Mesendoderm (in vitro differentiated cells): ENCODE results near the gene BRPF1.

ENCODE experiments used
- DNase-seq: peaks from one replicate; pipeline ENCODE4 v3.0.0; 2013
- H2AK5ac ChIP-seq: 2 replicates; pipeline ENCODE4 v1.6.1; 2013; ENCODE audit warnings: low read length, inconsistent platforms
- H2BK120ac ChIP-seq: 2 replicates; pipeline ENCODE4 v1.6.1; 2013; ENCODE audit warnings: low read depth, mild to moderate bottlenecking, low read length, moderate library complexity, mixed read lengths
- H2BK15ac ChIP-seq: replicated peaks from 2 replicates; pipeline ENCODE4 v1.6.1; 2013; ENCODE audit warnings: low read depth, mild to moderate bottlenecking, moderate library complexity
- H2BK5ac ChIP-seq: 2 replicates; pipeline ENCODE4 v1.6.1; 2013; ENCODE audit warnings: low read length, inconsistent platforms
- H3K18ac ChIP-seq: 2 replicates; pipeline ENCODE4 v1.6.1; 2013; ENCODE audit warnings: mild to moderate bottlenecking, low read length, mixed read lengths
- H3K23ac ChIP-seq: one replicate; pipeline ENCODE4 v1.6.1; 2013; ENCODE audit warnings: low read length
- H3K27ac ChIP-seq: 2 replicates; pipeline ENCODE4 v1.5.1; 2013; ENCODE audit warnings: low read depth, mild to moderate bottlenecking, inconsistent platforms, low read length, moderate library complexity
- H3K27me3 ChIP-seq: 2 replicates; pipeline ENCODE4 v1.6.1; 2013; ENCODE audit warnings: low read length, control low read depth, mild to moderate bottlenecking, inconsistent platforms; ENCODE audit not compliant: insufficient read depth, poor library complexity
- H3K36me3 ChIP-seq: 2 replicates; pipeline ENCODE4 v1.6.1; 2013; ENCODE audit warnings: low read length, inconsistent platforms; ENCODE audit not compliant: control insufficient read depth, insufficient read depth
- H3K4ac ChIP-seq: one replicate; pipeline ENCODE4 v1.6.1; 2013; ENCODE audit warnings: low read depth, mild to moderate bottlenecking, low read length, moderate library complexity
- H3K4me1 ChIP-seq: 2 replicates; pipeline ENCODE4 v1.6.1; 2013; ENCODE audit warnings: low read depth, low read length, inconsistent platforms; ENCODE audit not compliant: control insufficient read depth
- H3K4me2 ChIP-seq: 2 replicates; pipeline ENCODE4 v1.6.1; 2013; ENCODE audit warnings: low read length
- H3K4me3 ChIP-seq: 2 replicates; pipeline ENCODE4 v1.5.1; 2013; ENCODE audit warnings: mild to moderate bottlenecking, low read length
- H3K56ac ChIP-seq: one replicate; pipeline ENCODE4 v1.6.1; 2013; ENCODE audit warnings: low read length
- H3K79me1 ChIP-seq: 2 replicates; pipeline ENCODE4 v1.6.1; 2013; ENCODE audit warnings: low read length, inconsistent platforms
- H3K79me2 ChIP-seq: 2 replicates; pipeline ENCODE4 v1.6.1; 2013; ENCODE audit warnings: mild to moderate bottlenecking, low read length; ENCODE audit not compliant: control insufficient read depth, insufficient read depth
- H3K9ac ChIP-seq: 2 replicates; pipeline ENCODE4 v1.6.1; 2013; ENCODE audit warnings: low read length, inconsistent platforms
- H4K5ac ChIP-seq: one replicate; pipeline ENCODE4 v1.6.1; 2013; ENCODE audit warnings: low read length
- H4K8ac ChIP-seq: one replicate; pipeline ENCODE4 v1.6.1; 2013; ENCODE audit warnings: low read depth, mild to moderate bottlenecking, control low read depth, low read length, moderate library complexity
- WGBS: extraction: QIAGEN DNeasy Blood & Tissue Kit; methylation state at CpG from one replicate; pipeline ENCODE4 v1.1.7; 2013; ENCODE audit warnings: low lambda C conversion rate, missing lambda C conversion rate; ENCODE audit not compliant: insufficient coverage; ENCODE audit errors: extremely low coverage; 5-methylcytosine and 5-hydroxymethylcytosine counted together

BRPF1 gene

GRCh38 chr3:9686703-9687102 lies 44.8 kb upstream of the BRPF1 start:
- H3K27ac ChIP-seq: no peak overlapping the region
- no CpG with 5 or more reads among the region's 3 CpGs for WGBS
- no peak overlapping the region for H2BK15ac ChIP-seq
- H3K27me3 ChIP-seq: no peaks in the 10 kb centered on the region
- H3K23ac ChIP-seq: no peak overlapping the region
- no peak overlapping the region for H2BK5ac ChIP-seq
- no peak overlapping the region for H2BK120ac ChIP-seq
- no peak overlapping the region for H4K8ac ChIP-seq
- no peak overlapping the region for H2AK5ac ChIP-seq
- no peak overlapping the region for H3K4ac ChIP-seq
- peaks cover 8% of the 10 kb centered on the region for H3K36me3 ChIP-seq
- H3K79me2 ChIP-seq: no peaks in the 10 kb centered on the region
- H3K18ac ChIP-seq: no peak overlapping the region
- H3K4me2 ChIP-seq: no peak overlapping the region
- no peaks in the 10 kb centered on the region for H3K4me1 ChIP-seq
- H4K5ac ChIP-seq: no peak overlapping the region
- H3K79me1 ChIP-seq: no peaks in the 10 kb centered on the region
- no peak for DNase-seq
- no peak overlapping the region for H3K56ac ChIP-seq
- H3K9ac ChIP-seq: no peak overlapping the region
- H3K4me3 ChIP-seq: no peak overlapping the region

- Histone ChIP-seq H3K56ac (no peak overlapping the region), H3K23ac (no peak overlapping the region), H3K4me3 (no peak overlapping the region), H3K4me2 (no peak overlapping the region), H3K79me1 (no peaks in the 10 kb centered on the region), H2BK5ac (no peak overlapping the region), H2BK120ac (no peak overlapping the region), H2BK15ac (no peak overlapping the region), H4K5ac (no peak overlapping the region), H4K8ac (no peak overlapping the region), H3K4me1 (no peaks in the 10 kb centered on the region), H3K36me3 (peaks cover 8% of the 10 kb centered on the region), H3K4ac (no peak overlapping the region), H2AK5ac (no peak overlapping the region), H3K79me2 (no peaks in the 10 kb centered on the region), H3K27ac (no peak overlapping the region), H3K9ac (no peak overlapping the region), H3K18ac (no peak overlapping the region), H3K27me3 (no peaks in the 10 kb centered on the region)
- WGBS: no CpG with 5 or more reads among the region's 7 CpGs
- no peak for DNase-seq
Measured at GRCh38 chr3:9687514-9687913, 44.0 kb upstream of the BRPF1 start.

- Histone ChIP-seq H2BK15ac (no peak overlapping the region), H3K56ac (no peak overlapping the region), H3K79me1 (no peaks in the 10 kb centered on the region), H2BK120ac (no peak overlapping the region), H3K4me1 (no peaks in the 10 kb centered on the region), H3K27ac (no peak overlapping the region), H3K36me3 (peaks cover 4% of the 10 kb centered on the region), H2BK5ac (no peak overlapping the region), H3K9ac (no peak overlapping the region), H3K4me3 (no peak overlapping the region), H3K23ac (no peak overlapping the region), H3K27me3 (no peaks in the 10 kb centered on the region), H2AK5ac (no peak overlapping the region), H4K5ac (no peak overlapping the region), H3K4ac (no peak overlapping the region), H3K18ac (no peak overlapping the region), H3K79me2 (no peaks in the 10 kb centered on the region), H4K8ac (no peak overlapping the region), H3K4me2 (no peak overlapping the region)
- no peak for DNase-seq
- no CpG with 5 or more reads among the region's 5 CpGs for WGBS
Measured at GRCh38 chr3:9688961-9689360, 42.6 kb upstream of the BRPF1 start.

GRCh38 chr3:9689757-9690156 lies 41.8 kb upstream of the BRPF1 start:
- no peak overlapping the region for H3K23ac ChIP-seq
- no CpG with 5 or more reads among the region's 4 CpGs for WGBS
- H3K4me3 ChIP-seq: no peak overlapping the region
- no peak overlapping the region for H3K27ac ChIP-seq
- no peaks in the 10 kb centered on the region for H3K27me3 ChIP-seq
- no peak overlapping the region for H3K56ac ChIP-seq
- peaks cover 3% of the 10 kb centered on the region for H3K36me3 ChIP-seq
- no peak for DNase-seq
- no peaks in the 10 kb centered on the region for H3K79me1 ChIP-seq
- no peak overlapping the region for H2BK15ac ChIP-seq
- no peak overlapping the region for H4K5ac ChIP-seq
- H3K4ac ChIP-seq: no peak overlapping the region
- no peak overlapping the region for H2BK120ac ChIP-seq
- H2AK5ac ChIP-seq: no peak overlapping the region
- no peak overlapping the region for H3K4me2 ChIP-seq
- H4K8ac ChIP-seq: no peak overlapping the region
- H2BK5ac ChIP-seq: no peak overlapping the region
- H3K9ac ChIP-seq: no peak overlapping the region
- H3K18ac ChIP-seq: no peak overlapping the region
- no peaks in the 10 kb centered on the region for H3K4me1 ChIP-seq
- no peaks in the 10 kb centered on the region for H3K79me2 ChIP-seq

GRCh38 chr3:9690451-9691450 lies 40.8 kb upstream of the BRPF1 start:
- no peak overlapping the region for H3K23ac ChIP-seq
- H3K9ac ChIP-seq: no peak overlapping the region
- no peak overlapping the region for H3K4ac ChIP-seq
- H2BK120ac ChIP-seq: no peak overlapping the region
- H4K5ac ChIP-seq: no peak overlapping the region
- H3K56ac ChIP-seq: no peak overlapping the region
- H3K27ac ChIP-seq: no peak overlapping the region
- H3K4me2 ChIP-seq: no peak overlapping the region
- H2AK5ac ChIP-seq: no peak overlapping the region
- H2BK15ac ChIP-seq: no peak overlapping the region
- H4K8ac ChIP-seq: no peak overlapping the region
- H3K27me3 ChIP-seq: no peaks in the 10 kb centered on the region
- H2BK5ac ChIP-seq: no peak overlapping the region
- H3K36me3 ChIP-seq: peaks cover 1% of the 10 kb centered on the region
- H3K4me3 ChIP-seq: no peak overlapping the region
- no peaks in the 10 kb centered on the region for H3K79me2 ChIP-seq
- DNase-seq: no peak
- no peaks in the 10 kb centered on the region for H3K79me1 ChIP-seq
- H3K18ac ChIP-seq: no peak overlapping the region
- WGBS: no CpG with 5 or more reads among the region's 15 CpGs
- H3K4me1 ChIP-seq: no peaks in the 10 kb centered on the region
